Suprapubic skin (tissue), 4 donors: Measurements from ENCODE around the gene MARK4.

Experiments
- EP300 ChIP-seq: sonication (generic); formaldehyde crosslinking; IDR thresholded peaks from one replicate; pipeline ENCODE4 v1.6.1; 2017; ENCODE audit warnings: antibody characterized with exemption
- POLR2A ChIP-seq, 2 donors: fragments of 450-650 bp; IDR thresholded peaks; one replicate each; pipeline ENCODE4 v1.6.1; 2017; ENCODE audit warnings: antibody characterized with exemption in 2 of 2, mild to moderate bottlenecking in 2 of 2, moderate library complexity in 2 of 2
- POLR2AphosphoS5 ChIP-seq, 3 donors: sonication (generic); formaldehyde crosslinking; IDR thresholded peaks; one replicate each; pipeline ENCODE4 v1.6.1; 2017; ENCODE audit warnings: antibody characterized with exemption in 3 of 3
- TF ChIP-seq, protein P1 (sequence below), 2 donors: fragments of 200-600 bp in 1 of 2; fragments of 450-650 bp in 1 of 2; sonication (generic) in 1 of 2; IDR thresholded peaks; one replicate each; pipeline ENCODE4 v1.5.1; 2016 to 2019; ENCODE audit warnings: antibody characterized with exemption in 2 of 2, mild to moderate bottlenecking in 1 of 2, moderate library complexity in 1 of 2

- TF ChIP-seq, protein P1, sequence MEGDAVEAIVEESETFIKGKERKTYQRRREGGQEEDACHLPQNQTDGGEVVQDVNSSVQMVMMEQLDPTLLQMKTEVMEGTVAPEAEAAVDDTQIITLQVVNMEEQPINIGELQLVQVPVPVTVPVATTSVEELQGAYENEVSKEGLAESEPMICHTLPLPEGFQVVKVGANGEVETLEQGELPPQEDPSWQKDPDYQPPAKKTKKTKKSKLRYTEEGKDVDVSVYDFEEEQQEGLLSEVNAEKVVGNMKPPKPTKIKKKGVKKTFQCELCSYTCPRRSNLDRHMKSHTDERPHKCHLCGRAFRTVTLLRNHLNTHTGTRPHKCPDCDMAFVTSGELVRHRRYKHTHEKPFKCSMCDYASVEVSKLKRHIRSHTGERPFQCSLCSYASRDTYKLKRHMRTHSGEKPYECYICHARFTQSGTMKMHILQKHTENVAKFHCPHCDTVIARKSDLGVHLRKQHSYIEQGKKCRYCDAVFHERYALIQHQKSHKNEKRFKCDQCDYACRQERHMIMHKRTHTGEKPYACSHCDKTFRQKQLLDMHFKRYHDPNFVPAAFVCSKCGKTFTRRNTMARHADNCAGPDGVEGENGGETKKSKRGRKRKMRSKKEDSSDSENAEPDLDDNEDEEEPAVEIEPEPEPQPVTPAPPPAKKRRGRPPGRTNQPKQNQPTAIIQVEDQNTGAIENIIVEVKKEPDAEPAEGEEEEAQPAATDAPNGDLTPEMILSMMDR (IDR thresholded peaks at IDR 0.05), result no peak
- TF ChIP-seq POLR2AphosphoS5 (IDR thresholded peaks at IDR 0.05), result no peak
- TF ChIP-seq POLR2A (IDR thresholded peaks at IDR 0.05), result no peak
- TF ChIP-seq EP300, result no peak
Measured at GRCh38 chr19:45322744-45323281, 71.7 kb downstream of the MARK4 start, which contains the start of gene CKM.
